ENCODE measurements around the gene CSNK2A2. TPM values are rescaled to one million over a fixed set of nuclear protein-coding genes. Genes with fewer than 3 reads are reported as not detected.
A peak's percentile ranks its signal among the peaks of the same experiment; 100 is the strongest.

The CSNK2A2 gene
- total RNA-seq, 1 experiment from 2014 or later, result 15.6 TPM

DNA sequence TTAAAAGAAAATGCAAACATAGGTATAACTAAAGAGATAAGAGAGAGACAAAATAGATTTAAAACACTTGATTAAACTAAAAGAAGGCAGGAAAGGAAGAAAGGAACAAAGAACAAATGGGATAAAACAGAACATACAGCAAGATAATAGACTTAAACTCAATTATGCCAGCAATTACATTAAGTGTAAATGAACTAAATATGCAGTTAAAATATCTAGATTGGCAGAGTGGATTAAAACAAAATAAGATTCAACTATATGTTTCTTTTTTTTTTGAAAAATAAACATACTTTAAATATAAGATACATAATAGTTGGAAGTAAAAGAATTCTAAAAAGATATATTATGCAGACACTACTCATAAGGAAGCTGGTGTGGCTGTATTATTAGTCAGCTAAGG lies 59.1 kb downstream of the CSNK2A2 start:
- no peak for DNase-seq (ENCODE audit: low read depth)

GRCh38 chr16:58137581-58137980 lies 60.3 kb downstream of the CSNK2A2 start:
- DNase-seq (ENCODE audit: low read depth), result no peak

- peak; percentile 100 for DNase-seq (ENCODE audit: low read depth)
Measured at GRCh38 chr16:58129097-58129936, 68.6 kb downstream of the CSNK2A2 start, which contains the start of gene CFAP20. TSS of gene CFAP20 (minus strand) at chr16:58129381. CDS start at chr16:58129115, 266 bp downstream.

- no peak for DNase-seq (ENCODE audit: low read depth)
Measured at GRCh38 chr16:58128711-58129096, 69.2 kb downstream of the CSNK2A2 start.

DNA sequence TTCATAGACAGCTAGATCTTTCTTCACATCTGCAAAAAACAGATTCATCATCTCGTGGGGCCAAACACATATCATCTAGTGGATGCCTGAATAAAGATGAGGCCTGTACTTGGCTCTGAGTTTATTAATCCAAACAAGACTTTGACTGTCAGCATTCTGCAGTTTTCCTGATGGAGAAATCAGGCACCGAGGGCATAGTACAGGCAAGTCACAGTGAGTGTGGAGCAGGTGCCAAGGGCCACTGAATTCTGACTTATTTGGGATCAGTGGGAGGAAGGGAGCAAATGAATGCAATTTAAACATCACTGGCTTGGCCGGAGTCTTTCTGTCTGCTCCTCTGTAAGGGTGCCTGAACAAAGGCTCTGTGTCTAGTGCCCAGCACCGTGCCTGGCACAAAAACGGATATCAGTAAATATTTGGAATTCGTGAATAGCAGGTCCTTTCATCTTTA lies 69.7 kb downstream of the CSNK2A2 start:
- DNase-seq (ENCODE audit: low read depth), result no peak

DNA sequence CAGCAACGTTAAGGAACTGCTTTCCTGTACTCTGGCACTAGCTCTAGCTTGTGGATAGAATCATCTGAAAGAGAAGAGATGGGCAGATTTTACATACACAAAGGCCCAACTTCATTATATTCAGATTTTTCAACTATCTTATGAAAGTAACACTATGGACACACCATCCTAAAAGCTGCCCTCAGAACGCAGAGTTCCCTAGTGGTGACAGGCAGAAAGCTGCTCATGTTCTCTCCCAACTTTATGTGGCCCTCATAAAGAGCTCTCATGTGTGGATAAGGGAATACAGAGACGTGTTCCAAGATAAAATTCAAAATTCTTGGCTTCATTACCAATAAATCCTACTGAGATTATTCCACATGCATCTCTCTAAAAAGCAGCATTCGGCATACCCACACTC lies 70.3 kb downstream of the CSNK2A2 start:
- DNase-seq (ENCODE audit: low read depth), result no peak

DNA sequence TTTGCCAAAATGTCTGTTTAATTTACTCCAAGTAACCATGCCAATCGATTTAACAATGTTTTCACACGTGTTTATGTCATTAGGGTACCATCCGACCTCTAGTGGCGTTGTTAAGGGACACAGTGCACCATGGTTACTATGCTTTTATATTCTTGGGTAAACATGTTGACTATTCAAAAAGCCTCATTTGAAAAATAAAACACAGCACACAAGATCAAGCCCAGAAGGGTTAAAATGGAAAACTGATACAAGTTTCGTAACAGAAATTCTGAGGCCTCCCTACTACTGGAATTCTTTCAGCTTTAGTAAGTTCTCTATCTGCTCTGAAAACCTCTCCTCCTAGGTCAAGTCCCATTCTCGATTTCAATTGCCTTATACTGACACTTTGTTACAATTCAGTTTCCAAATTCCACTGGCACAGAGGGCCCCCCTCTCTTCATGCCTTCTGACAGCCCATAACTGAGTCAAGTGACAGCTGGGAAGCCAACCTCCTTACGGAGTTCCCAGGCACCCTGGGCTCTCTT lies 70.8 kb downstream of the CSNK2A2 start:
- peak; percentile 58 for DNase-seq (ENCODE audit: low read depth)

DNA sequence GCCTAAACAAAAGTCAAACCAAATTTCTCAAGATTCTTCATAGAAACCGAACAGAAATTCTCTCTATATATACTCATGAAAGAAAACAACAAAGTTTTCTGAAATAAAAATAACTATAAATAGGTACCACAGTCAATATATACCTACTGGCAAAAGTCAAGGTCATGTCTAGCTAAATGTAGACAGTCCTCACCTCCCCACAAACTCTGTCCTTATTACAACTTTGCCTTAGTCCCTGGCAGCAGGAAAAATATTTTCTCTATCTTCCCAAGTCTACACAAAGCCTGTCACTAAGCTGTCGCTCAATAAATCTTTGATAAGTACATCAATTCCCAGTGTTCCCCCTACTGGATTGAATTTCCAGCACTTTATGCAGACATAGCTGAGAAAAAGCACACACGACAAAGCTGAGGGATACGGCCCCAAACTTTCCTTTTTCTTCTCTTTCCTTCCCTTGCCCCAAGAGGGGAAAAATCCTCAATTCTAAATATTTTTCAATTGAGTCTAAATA lies 71.4 kb downstream of the CSNK2A2 start:
- no peak for DNase-seq (ENCODE audit: low read depth)

- DNase-seq (ENCODE audit: low read depth), result no peak
Measured at GRCh38 chr16:58125781-58126335, 72.0 kb downstream of the CSNK2A2 start.

DNA sequence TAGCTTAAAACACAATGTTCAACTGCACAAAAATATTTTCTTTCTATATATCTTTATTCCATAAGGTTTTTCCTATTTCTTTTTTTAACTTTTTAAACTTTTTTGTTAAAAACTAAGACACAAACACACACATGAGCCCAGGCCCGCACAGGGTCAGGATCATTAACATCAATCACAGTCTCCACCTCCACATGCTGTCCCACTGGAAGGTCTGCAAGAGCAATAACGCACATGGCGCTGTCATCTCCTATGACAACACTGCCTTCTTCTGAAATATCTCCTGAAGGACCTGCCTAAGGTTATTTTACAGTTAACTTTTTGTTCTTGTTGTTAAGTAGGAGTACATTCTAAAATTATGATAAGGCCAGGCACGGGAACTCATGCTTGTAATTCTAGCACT lies 72.9 kb downstream of the CSNK2A2 start:
- no peak for DNase-seq (ENCODE audit: low read depth)

DNA sequence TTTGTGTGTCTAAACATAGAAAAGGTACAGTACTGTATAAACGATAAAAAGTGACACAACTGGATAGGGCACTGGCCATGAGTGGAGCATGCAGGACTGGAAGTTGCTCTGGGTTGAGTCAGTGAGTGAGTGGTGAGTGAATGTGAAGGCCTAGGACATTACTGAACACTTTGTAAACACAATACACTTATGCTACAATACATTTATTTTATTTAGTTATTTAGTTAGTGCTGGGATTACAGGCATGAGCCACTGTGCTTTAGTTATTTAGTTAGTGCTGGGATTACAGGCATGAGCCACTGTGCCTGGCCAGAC lies 73.3 kb downstream of the CSNK2A2 start:
- DNase-seq (ENCODE audit: low read depth), result no peak

GRCh38 chr16:58123896-58124600 lies 73.9 kb downstream of the CSNK2A2 start:
- no peak for DNase-seq (ENCODE audit: low read depth)

GRCh38 chr16:58121132-58121531 lies 76.8 kb downstream of the CSNK2A2 start:
- DNase-seq (ENCODE audit: low read depth), result no peak

DNA sequence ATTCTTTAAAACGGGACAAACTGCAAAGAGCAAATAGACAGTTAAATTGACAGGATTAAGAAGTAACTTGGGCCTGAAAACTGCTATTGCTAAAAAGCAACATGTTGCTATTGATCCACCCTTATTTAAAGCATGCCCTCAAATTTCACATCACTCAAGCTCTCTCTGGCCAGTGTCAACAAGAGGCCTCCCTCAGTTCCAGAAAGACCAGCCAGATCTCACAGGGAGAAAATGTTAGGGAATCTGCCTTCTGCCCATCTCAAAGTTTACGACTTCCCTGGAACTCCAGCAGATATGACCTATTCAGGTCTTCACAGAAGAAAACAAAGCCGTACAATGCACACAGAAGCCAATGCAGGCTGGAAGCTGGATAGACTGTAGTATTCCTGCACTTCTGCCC lies 77.7 kb downstream of the CSNK2A2 start:
- no peak for DNase-seq (ENCODE audit: low read depth)

DNA sequence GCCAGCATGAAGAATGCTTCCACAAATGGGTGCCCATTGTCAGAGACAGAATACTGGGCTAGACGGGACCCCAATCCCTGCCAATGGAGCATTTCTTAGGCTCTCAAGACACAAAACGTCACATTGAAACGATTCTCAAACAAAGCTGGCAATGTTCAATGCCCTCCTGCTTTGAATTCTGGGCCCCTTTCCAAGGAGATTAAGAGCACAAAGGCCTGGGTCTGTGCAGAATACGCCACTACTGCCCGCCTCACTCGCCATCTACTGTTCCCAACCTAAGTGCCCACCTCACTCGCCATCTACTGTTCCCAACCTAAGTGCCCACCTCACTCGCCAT lies 78.4 kb downstream of the CSNK2A2 start:
- no peak for DNase-seq (ENCODE audit: low read depth)

GRCh38 chr16:58118801-58119508 lies 79.0 kb downstream of the CSNK2A2 start:
- DNase-seq (ENCODE audit: low read depth), result no peak

GRCh38 chr16:58116529-58116928 lies 81.4 kb downstream of the CSNK2A2 start:
- no peak for DNase-seq (ENCODE audit: low read depth)

DNA sequence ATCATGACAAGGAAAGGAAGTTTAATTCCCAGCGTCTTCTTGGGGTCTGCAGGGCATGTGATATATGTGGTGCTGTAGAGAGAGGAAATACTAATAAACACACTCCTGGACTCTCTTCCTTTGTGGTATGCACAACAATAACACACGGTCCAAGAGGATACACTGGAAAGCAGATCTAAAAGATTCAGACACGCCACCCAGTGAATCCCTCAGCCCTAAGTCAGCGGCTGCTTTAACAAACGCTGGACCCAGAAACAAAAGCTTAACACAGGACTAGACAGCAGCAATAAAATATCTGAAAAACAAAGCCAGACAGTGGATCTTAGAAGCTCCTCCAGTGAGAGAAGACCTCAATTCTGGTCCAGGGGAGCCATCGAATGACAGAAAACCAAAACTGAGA lies 81.8 kb downstream of the CSNK2A2 start:
- DNase-seq (ENCODE audit: low read depth), result no peak

GRCh38 chr16:58114827-58115825 lies 82.8 kb downstream of the CSNK2A2 start:
- DNase-seq (ENCODE audit: low read depth), result no peak

DNA sequence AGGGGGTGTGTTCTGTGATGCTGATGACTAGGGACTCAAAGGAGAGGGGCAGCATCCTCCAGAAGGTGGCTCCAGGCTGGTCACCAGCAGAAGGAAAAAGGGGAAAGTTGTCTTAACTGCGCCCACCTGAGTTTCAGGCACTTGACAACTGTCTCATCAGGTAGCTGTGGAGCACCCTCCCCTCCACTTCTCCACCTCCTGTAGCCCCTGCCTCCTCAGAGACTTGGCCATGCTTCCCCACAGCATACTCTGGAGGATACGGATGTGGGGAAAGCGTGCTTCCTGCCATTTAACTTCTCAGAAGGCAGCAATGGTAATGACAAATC lies 86.6 kb downstream of the CSNK2A2 start:
- no peak for DNase-seq (ENCODE audit: low read depth)

Measured in RPMI7951 (cell line).